Heart left ventricle (tissue), 16 donors: Measurements from ENCODE around the gene JPH3. TPM values are rescaled to one million over a fixed set of nuclear protein-coding genes. Genes with fewer than 3 reads are reported as not detected.
A peak's percentile ranks its signal among the peaks of the same experiment; 100 is the strongest.

Source experiments
- ATAC-seq, 4 donors: fragments of 200-7000 bp; cut with Tn5 transposase; one replicate each; pipeline ENCODE4 v1.9.1; 2020 to 2022; ENCODE audit warnings: moderate library complexity in 4 of 4, mild to moderate bottlenecking in 3 of 4, moderate number of reproducible peaks in 1 of 4
- DNase-seq, 5 donors: peaks; one replicate each; pipeline ENCODE4 v3.0.0-alpha.2; 2020
- H3K27ac ChIP-seq, 12 donors: fragments of 200-600 bp; sonication (generic) in 4 of 12; one replicate each; pipeline versions ENCODE4 v1.5.0 to v1.8.0; 2016 to 2022; ENCODE audit warnings: mild to moderate bottlenecking in 2 of 12
- H3K27me3 ChIP-seq, 9 donors: fragments of 200-600 bp; sonication (generic) in 2 of 9; one replicate each; pipeline versions ENCODE4 v1.5.1 to v1.8.0; 2016 to 2022; ENCODE audit warnings: mild to moderate bottlenecking in 3 of 9
- H3K36me3 ChIP-seq, 9 donors: fragments of 200-600 bp; sonication (generic) in 2 of 9; one replicate each; pipeline versions ENCODE4 v1.5.0 to v1.8.0; 2018 to 2022; ENCODE audit warnings: mild to moderate bottlenecking in 2 of 9
- H3K4me1 ChIP-seq, 12 donors: fragments of 200-600 bp; sonication (generic) in 4 of 12; one replicate each; pipeline versions ENCODE4 v1.5.0 to v1.8.0; 2016 to 2022; ENCODE audit warnings: mild to moderate bottlenecking in 3 of 12
- H3K4me3 ChIP-seq, 12 donors: fragments of 200-600 bp; sonication (generic) in 4 of 12; one replicate each; pipeline versions ENCODE4 v1.5.0 to v1.8.0; 2017 to 2022; ENCODE audit warnings: mild to moderate bottlenecking in 9 of 12, moderate library complexity in 4 of 12
- H3K9me3 ChIP-seq, 12 donors: fragments of 200-600 bp; sonication (generic) in 4 of 12; one replicate each; pipeline versions ENCODE4 v1.5.0 to v1.8.0; 2016 to 2022; ENCODE audit warnings: mild to moderate bottlenecking in 1 of 12
- CTCF ChIP-seq, 12 donors: fragments of 200-600 bp; sonication (generic) in 4 of 12; IDR thresholded peaks; one replicate each; pipeline versions ENCODE4 v1.5.0 to v1.8.0; 2018 to 2022; ENCODE audit warnings: antibody characterized with exemption in 12 of 12, mild to moderate bottlenecking in 5 of 12
- POLR2A ChIP-seq, 2 donors: fragments of 450-650 bp; IDR thresholded peaks; one replicate each; pipeline ENCODE4 v1.6.1; 2017; ENCODE audit warnings: antibody characterized with exemption in 2 of 2, mild to moderate bottlenecking in 2 of 2, moderate library complexity in 2 of 2
- WGBS, 4 donors: extraction: QIAGEN DNeasy Blood & Tissue Kit in 2 of 4; methylation state at CpG; one replicate each; pipeline versions ENCODE4 v1.1.5 to v1.1.7; 2013 to 2018; 5-methylcytosine and 5-hydroxymethylcytosine counted together
- intact Hi-C, 10 donors: fragments of 100-400 bp; cut with DNase I; formaldehyde crosslinking; loops; one replicate each; pipeline versions ENCODE4 v1.11.1 to v1.14.2; 2022
- polyA plus RNA-seq, 2 donors: library from polyadenylated mRNA; stranded (reverse); fragments of 200-250 nt; gene quantifications; one replicate each; pipeline ENCODE4 v1.2.3, GENCODE V29; 2013
- total RNA-seq, 9 donors: library from RNA; depleted of rRNA in 2 of 9; stranded (reverse); fragments of >200 nt in 2 of 9; fragmentation: NEBNext Ultra II Directional in 3 of 9; extraction: Animal tissue kit (Norgen Biotek cat#: 25700) in 3 of 9; gene quantifications; one replicate each; pipeline versions ENCODE4 v1.1.0 to v1.2.4, GENCODE V29; 2016 to 2023
- donor health status: ischemic (EF 13 %, LVEDD 7.1; RV severe dilation, severe dysfunction).
- donor health status: healthy with polysubstance abuse.
- donor health status: DM: no; HTN: yes; CAD: no.
- donor health status: DM: no; HTN: no; CAD: no.
- donor health status: ischemic (EF 25% LVEDD 6.9; RV normal size, moderate dysfunction).
- donor health status: ischemic (EF 25% LVEDD 5.7; RV mildly dilated, moderate dysfunction).
- donor health status: healthy.
- donor health status: DM: yes; HTN: yes; CAD: no.
- donor health status: ischemic (EF 35%, LVEDD 5.7; RV mildly dilated, moderate dysfunction).
- donor health status: nonischemic (EF 11% LVEDD 7.7; RV severe dilation, severe dysfunction).
- donor health status: DM: yes; HTN: yes; CAD: no.
- donor health status: PGD.
- donor health status: ischemic (EF 29% LVEDD 5.4; RV normal size, mild dysfunction).
- donor health status: nonischemic (EF 23%, LVEDD 6.1; RV moderate dilation, normal function).

Gene JPH3
- total and polyA plus RNA-seq, 11 donors, result 0.03 to 0.58 (median 0.21) TPM; not detected in 7

GRCh38 chr16:87708881-87709638 is 106.8 kb downstream of the JPH3 start:
- peaks cover 0 to 64% (median 44%) of the 10 kb centered on the region in 9 donors for H3K36me3 ChIP-seq
- intact Hi-C loops, result no loop called here
- 87 to 91% (median 90%) methylated on average over 36 to 49 of the region's 49 CpGs for WGBS, 4 donors
- no peak overlapping the region for H3K27ac ChIP-seq
- H3K9me3 ChIP-seq, result no peaks in the 10 kb centered on the region
- no peak for DNase-seq
- peaks cover 0 to 7% (median 0%) of the 10 kb centered on the region in 12 donors for H3K4me1 ChIP-seq
- peak in 1 of 4 donors; percentile 22 for ATAC-seq
- H3K4me3 ChIP-seq, result no peak overlapping the region
- TF ChIP-seq CTCF (IDR thresholded peaks at IDR 0.05) (no peak), POLR2A (IDR thresholded peaks at IDR 0.05) (no peak)
- H3K27me3 ChIP-seq, result no peaks in the 10 kb centered on the region

GRCh38 chr16:87709677-87710076 is 107.4 kb downstream of the JPH3 start:
- WGBS, 4 donors, result 96 to 98% (median 97%) methylated on average over 8 to 12 of the region's 12 CpGs
- TF ChIP-seq CTCF (IDR thresholded peaks at IDR 0.05) (no peak), POLR2A (IDR thresholded peaks at IDR 0.05) (no peak)
- ATAC-seq, result no peak
- Histone ChIP-seq H3K4me3 (no peak overlapping the region), H3K27ac (no peak overlapping the region), H3K4me1 (peaks cover 0 to 7% (median 0%) of the 10 kb centered on the region in 12 donors), H3K9me3 (no peaks in the 10 kb centered on the region), H3K36me3 (peaks cover 0 to 67% (median 47%) of the 10 kb centered on the region in 9 donors), H3K27me3 (no peaks in the 10 kb centered on the region)
- intact Hi-C loops, result no loop called here
- no peak for DNase-seq

GRCh38 chr16:87710887-87711286 is 108.6 kb downstream of the JPH3 start:
- TF ChIP-seq POLR2A (IDR thresholded peaks at IDR 0.05) (no peak), CTCF (IDR thresholded peaks at IDR 0.05) (no peak)
- 95 to 98% (median 95%) methylated on average over 7 to 12 of the region's 12 CpGs for WGBS, 4 donors
- H3K9me3 ChIP-seq, result no peaks in the 10 kb centered on the region
- ATAC-seq (no peak), DNase-seq (no peak)
- no peak overlapping the region for H3K27ac ChIP-seq
- peaks cover 0 to 74% (median 52%) of the 10 kb centered on the region in 9 donors for H3K36me3 ChIP-seq
- peaks cover 0 to 7% (median 0%) of the 10 kb centered on the region in 12 donors for H3K4me1 ChIP-seq
- no peak overlapping the region for H3K4me3 ChIP-seq
- no peaks in the 10 kb centered on the region for H3K27me3 ChIP-seq
- intact Hi-C loops, result no loop called here

- no peak for ATAC-seq
- peaks cover 0 to 74% (median 53%) of the 10 kb centered on the region in 9 donors for H3K36me3 ChIP-seq
Measured at GRCh38 chr16:87712184-87712762, 110.0 kb downstream of the JPH3 start.

More at GRCh38 chr16:87712184-87712762, 110.0 kb downstream of the JPH3 start:
- no peaks in the 10 kb centered on the region for H3K9me3 ChIP-seq
- TF ChIP-seq CTCF (IDR thresholded peaks at IDR 0.05) (no peak), POLR2A (IDR thresholded peaks at IDR 0.05) (no peak)
- WGBS, 4 donors, result 91 to 95% (median 94%) methylated on average over 14 of the region's 14 CpGs
- no peak overlapping the region for H3K4me3 ChIP-seq
- intact Hi-C loops, result no loop called here
- DNase-seq, result no peak
- H3K4me1 ChIP-seq, result peaks cover 0 to 7% (median 0%) of the 10 kb centered on the region in 12 donors
- H3K27me3 ChIP-seq, result no peaks in the 10 kb centered on the region
- H3K27ac ChIP-seq, result no peak overlapping the region
